SK-N-SH (cell line): Measurements from ENCODE around the gene STX7.

ENCODE experiments used
- CTCF ChIP-seq: fragments of 200-600 bp; sonication (generic); IDR thresholded peaks from 2 replicates; pipeline ENCODE4 v1.6.1; 2017; ENCODE audit warnings: antibody characterized with exemption, mild to moderate bottlenecking, moderate library complexity
- EZH2phosphoT487 ChIP-seq: fragments of 200-600 bp; sonication (generic); IDR thresholded peaks from 2 replicates; pipeline ENCODE4 v1.6.1; 2017; ENCODE audit warnings: low read depth, mixed run types, mild to moderate bottlenecking, antibody characterized with exemption, moderate library complexity, borderline replicate concordance
- FOXM1 ChIP-seq: IDR thresholded peaks from 2 replicates; pipeline ENCODE4 v1.4.0; 2012; ENCODE audit warnings: low read depth, mild to moderate bottlenecking
- MXI1 ChIP-seq: IDR thresholded peaks from 2 replicates; pipeline ENCODE4 v1.6.1; 2012; ENCODE audit warnings: mild to moderate bottlenecking, low read depth, low read length, improper control_type of control experiment
- NFIC ChIP-seq: IDR thresholded peaks from 2 replicates; pipeline ENCODE4 v1.4.0; 2012; ENCODE audit warnings: borderline replicate concordance
- POLR2AphosphoS5 ChIP-seq: IDR thresholded peaks from 2 replicates; pipeline ENCODE4 v1.6.1; 2012; ENCODE audit warnings: low read depth, low read length
- SMC3 ChIP-seq: IDR thresholded peaks from 2 replicates; pipeline ENCODE4 v1.6.1; 2012; ENCODE audit warnings: low read depth, low read length, improper control_type of control experiment

- TF ChIP-seq POLR2AphosphoS5, result peak; percentile 92; the same call in 1 of the 2 replicates
- TF ChIP-seq CTCF, result no peak
- TF ChIP-seq EZH2phosphoT487, result no peak
- TF ChIP-seq MXI1, result no peak
- no peak for TF ChIP-seq SMC3
- peak; percentile 98 for TF ChIP-seq FOXM1
- peak; percentile 99 for TF ChIP-seq NFIC
Observed at GRCh38 chr6:132445201-132445951, 67.5 kb downstream of the STX7 start.
